Limb (tissue), 2 donors: ENCODE results near the gene ADCY9.
A peak's percentile ranks its signal among the peaks of the same experiment; 100 is the strongest.
"Not testable (repeated sequence)": the region's sequence is repeated elsewhere in the genome, so short reads cannot be mapped to it uniquely, and the experiment has no call there.

Source experiments
- DNase-seq, 2 donors: peaks; one replicate each; pipeline ENCODE4 v3.0.0-alpha.2; 2016; ENCODE audit errors: extremely low spot score in 2 of 2

The ADCY9 gene

DNA sequence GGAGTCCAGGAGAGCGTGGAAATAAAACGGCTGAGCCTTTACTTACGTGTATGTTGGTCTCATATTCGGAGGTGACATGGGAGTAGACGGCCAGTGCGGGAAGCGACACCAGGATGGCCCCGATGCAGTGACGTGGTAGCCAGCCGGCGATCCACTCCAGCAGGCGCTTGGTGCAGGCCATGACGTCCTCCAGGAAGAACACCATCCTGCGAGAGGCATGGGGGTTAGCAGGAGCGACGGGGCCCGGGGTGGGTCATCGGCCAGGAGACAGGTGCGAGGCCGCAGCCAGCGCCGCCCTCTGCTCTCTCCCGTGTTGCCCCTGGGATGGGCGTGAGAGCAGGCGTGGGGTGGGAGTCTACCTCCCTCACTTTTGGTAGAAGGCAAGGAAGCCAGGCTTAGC lies 137.2 kb downstream of the ADCY9 start:
- DNase-seq: no peak

DNA sequence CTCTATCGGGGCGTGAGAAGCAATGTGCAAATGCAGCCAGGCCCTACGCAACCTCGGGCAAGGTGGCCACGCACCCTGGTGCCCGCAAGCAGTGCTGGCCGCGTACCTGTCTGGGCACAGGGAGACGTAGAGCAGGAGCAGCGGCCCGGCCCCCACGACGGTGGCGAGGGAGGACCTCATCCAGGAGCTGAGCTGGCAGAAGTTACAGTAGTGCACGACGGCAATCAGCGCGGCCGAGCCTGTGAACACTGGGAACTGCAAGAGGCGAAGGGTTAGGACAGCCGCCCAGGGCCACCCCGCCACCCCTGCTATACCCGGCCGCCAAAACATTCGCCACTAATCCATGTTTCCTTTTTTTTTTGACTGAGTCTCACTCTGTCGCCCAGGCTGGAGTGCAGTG lies 138.9 kb downstream of the ADCY9 start:
- DNase-seq: no peak

DNA sequence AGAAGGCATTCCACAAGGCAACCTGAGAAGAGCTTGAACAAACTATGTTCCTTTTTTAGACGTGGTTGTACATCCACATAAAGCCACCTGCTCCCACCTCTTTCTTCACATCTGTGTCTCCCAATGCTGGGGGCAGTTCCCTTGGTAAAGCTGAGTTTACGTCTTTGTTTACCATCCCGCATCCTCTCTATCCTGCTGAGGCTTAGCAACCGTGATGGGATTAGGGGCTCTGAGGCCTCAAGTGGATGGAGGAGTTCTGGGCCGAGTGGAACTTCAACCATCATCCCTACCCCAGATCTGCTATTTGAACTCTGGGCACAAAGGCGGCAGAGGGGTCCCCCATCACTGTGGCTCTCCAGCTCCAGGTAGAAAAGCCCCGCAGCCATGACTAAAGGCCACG lies 141.5 kb downstream of the ADCY9 start:
- DNase-seq: no peak

DNA sequence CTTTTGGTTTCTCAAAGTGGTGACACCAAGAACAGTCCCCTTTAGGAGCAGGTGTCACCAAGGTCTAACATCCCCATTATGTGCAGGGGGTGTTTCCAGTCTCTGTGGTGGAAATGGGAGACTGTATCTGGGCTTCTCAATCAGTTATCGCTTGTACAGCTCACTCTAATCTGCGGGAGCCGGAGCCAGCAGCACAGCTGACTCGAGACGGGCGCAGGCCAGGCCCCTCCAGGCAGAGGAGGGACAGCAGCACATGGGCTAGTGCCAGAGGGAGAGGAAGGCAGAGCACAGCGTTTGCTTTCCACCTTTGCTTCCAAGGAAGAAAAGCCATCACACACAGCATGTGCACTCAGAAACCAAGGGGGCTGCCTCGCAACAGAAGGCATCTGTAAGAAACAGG lies 144.5 kb downstream of the ADCY9 start:
- DNase-seq: no peak

DNA sequence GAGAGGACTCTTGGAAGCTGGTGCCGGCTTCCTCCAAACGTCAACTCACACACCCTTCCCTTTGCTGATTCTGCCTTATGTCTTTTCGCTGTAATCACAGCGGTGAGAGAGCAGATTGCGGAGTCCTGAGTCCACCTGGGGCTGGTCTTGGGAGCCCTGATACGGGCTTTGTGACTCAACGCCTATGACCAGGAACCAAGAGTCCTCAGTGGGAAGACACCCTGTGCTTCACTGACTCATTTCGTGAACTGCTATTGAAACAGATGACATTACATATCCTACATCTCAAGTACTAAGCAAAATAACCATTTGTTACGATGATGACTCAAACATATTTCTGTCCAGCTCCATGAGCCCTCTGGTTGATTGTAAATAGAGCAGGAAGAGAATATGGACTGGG lies 145.0 kb downstream of the ADCY9 start:
- DNase-seq: no peak

DNA sequence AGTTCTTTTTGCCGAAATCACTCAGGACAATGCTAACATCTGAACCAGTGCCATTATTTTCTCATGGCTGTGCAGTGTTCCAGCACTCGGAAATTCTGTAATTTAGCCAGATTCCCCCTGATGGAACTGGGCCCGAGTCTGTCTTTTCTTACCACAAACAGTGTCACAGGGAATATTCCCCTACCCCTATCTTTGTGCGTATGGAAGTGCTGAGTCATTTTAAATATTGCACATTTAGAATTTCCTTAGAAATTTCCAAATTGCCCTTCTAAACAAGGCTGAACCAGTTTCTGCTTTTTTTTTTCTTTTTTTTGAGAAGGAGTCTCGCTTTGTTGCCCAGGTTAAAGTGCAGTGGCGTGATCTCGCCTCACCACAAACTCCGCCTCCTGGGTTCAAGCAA lies 147.7 kb downstream of the ADCY9 start:
- DNase-seq: no peak

DNA sequence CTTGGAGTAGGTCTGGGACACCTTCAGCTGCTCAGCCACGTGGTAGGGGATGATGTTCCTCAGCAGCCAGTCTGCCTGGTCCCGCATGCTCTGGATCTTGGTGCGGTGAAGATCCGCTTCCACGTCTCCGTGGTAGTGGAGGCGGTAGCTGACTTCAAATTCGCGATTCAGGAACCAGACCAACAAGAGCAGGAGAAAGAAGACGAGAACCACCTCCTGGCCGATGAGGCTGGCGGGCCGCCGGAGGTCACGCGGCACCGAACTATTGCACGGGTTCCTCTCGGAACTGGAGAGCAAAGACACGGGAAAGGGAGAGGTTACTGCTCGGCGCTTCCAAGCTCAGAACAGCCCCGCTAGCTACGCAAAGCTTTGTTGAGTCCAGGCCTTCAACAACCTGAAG lies 149.6 kb downstream of the ADCY9 start:
- no peak for DNase-seq

DNA sequence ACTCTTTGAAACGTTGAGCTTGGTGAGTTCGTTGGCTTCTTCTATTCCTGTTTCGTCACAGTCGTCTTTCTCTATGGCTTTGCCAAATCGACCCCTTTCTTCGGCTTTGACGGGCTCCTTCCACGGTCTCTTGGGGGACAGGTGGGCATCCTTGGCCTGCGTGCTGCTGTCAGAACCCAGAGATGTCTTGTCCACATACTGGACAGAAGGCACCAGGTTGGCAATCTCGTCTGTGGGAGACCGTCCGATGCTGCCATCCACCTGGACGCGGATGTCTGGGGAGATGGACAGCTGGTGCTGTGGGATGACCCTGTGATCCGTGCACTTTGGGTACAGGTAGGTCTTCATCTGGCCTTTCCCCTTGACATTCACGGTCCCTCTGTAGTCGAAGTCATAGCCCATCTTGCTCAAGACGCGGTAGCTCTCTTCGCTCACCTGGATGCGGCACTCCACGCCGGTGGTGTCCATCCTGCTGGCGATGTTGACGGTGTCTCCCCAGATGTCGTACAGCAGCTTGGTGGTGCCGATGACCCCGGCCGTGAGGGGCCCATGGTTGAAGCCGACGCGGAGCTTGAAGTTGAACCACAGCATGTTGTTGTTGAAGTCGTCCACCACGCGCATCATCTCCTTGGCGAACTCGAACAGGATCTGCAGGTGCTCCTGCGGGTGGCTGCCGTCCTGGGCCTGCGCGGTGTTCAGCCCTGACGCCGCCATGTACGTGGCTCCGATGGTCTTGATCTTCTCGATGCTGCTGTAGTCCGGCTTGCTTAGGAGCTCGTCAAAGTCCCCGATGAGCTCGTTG lies 150.3 kb downstream of the ADCY9 start:
- DNase-seq: no peak

DNA sequence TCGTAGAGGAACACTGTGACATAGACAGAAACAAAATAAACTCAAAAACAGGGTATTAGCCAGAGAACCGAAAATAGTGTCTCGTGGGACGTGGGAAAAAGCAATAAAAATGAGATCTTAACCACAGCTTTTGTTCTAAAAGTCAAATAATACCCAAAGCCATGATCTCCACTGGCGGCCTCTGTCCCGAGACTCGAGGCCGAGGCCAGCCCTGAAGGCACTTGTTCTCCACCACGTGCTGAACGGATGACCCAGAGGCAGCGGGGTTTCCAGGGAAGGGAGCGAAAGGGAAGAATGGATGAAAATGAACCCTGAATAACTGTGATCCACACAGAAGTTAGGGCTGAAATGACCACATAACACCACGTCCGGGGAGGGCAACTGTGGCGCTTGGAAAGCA lies 150.9 kb downstream of the ADCY9 start:
- no peak for DNase-seq

DNA sequence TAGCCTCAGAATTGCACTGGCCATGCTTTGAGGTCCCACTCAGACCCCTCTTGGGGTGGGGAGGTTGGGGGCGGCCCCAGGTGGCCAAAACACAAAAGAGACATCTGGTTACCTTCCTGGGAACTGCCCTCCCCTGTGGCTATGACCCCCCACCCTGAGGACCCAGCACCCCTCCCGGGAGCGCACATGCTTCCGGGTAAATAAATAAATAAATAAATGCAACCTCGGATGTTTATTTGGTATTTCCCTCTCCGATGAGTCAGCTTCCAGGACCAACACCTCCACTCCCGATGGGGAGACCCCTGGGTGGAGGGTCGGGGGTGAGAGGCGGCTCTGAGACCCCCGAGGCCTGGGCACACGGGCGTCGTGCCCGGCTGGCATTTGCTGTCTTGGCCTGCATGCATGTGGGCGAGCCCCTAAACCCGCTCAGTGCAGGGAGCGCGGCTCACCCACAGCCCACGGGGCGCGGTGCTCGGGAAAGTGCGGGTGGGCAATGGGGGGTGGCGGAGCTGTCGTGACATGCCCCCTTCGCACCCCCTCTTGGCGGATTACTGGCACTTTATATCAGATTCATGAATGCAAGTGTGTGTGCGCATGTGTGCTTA lies 151.5 kb downstream of the ADCY9 start:
- DNase-seq: no peak

DNA sequence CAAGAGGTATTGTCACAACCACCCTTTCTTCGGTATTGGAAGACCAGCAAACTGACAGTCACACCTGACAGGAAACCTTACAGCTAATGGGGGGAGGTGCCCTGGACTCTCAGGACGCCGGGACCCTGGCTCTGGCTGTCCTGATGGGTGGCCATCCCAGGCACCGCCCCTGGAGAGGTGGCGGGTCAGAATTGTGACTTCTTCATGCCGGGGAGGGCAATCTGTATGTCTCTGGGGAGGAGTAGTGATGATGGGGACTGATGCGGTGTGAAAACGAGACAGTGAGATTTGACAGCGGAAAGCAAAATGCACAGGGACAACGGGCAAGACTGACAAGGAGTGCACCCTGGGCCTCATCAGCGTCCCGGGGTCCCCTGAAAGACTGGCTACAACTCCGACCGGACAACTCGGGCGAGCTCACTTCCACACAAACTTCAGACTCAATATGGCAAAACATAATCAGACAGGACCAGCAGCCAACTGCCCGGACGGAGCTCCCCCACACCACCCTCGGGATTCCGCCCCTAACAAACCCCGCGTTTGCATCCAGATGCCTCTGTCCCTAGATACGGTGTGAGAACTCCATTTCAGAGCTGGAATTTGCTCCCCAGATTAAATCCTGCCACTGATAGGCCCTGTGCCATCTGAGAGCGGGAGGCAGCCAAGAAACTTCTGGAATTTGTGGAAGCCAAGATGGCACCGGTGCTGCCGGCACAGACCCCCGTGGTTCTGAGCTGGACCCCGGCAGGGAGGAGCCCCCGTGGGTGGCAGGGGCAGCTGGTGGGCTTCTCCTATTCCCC lies 152.2 kb downstream of the ADCY9 start:
- DNase-seq: no peak

DNA sequence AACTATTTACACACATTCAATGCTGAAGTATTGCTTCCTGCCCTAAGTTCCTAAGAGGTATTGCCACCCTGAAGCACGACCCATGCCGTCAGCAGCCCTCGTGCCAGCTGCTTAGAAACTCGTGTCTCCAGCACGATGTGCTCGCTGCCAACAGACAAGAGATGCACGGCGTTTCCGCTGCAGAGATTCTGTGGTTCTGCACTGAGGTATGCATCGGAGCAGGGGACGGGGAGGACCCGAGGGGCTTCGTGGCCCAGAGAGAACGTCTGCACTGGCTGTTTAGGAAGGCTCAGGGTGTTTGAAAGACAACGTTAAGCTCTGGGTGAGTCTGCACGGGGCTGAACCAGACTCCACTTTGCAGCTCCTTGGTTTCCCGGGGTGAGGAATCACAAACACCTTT lies 153.0 kb downstream of the ADCY9 start:
- DNase-seq: no peak

DNA sequence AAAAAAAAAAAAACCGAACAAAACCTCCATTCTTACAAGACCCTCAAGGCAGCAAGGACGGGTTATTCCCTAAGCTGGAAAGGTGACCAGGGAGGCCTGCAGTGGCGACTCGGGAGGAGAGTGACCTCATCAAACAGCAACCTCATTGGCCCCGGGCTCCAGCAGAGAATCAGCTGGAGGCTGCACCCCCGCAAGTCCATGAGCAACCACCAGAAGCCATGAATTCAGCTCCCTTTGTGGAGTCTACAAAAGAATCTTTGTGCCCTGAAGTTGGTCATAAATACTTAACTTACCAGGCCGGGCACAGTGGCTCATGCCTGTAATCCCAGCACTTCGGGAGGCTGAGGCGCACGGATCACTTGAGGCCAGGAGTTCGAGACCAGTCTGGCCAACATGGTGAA lies 154.8 kb downstream of the ADCY9 start:
- DNase-seq: no peak

DNA sequence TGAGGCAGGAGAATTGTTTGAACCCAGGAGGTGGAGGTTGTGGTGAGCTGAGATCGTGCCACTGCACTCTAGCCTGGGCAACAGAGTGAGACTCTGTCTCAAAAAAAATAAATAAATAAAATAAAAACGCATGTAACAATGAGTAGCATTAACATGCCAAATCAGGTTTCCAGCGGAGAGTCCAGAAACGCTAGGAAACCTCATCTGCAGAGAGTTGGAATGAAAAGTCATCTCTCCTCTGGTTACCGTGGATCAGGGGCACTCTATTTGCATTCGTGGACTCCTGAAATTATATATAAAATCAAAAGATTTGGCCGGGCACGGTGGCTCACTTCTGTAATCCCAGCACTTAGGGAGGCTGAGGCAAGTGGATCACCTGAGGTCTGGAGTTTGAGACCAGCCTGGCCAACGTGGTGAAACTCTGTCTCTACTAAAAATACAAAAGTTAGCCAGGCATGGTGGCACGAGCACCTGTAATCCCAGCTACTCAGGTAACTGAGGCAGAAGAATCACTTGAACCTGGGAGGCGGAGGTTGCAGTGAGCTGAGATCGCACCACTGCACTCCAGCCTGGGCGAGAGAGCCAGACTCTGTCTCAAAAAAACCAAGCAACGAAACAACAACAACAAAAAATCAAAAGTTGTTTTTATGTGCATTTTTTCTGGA lies 156.2 kb downstream of the ADCY9 start:
- not testable (repeated sequence) for DNase-seq

DNA sequence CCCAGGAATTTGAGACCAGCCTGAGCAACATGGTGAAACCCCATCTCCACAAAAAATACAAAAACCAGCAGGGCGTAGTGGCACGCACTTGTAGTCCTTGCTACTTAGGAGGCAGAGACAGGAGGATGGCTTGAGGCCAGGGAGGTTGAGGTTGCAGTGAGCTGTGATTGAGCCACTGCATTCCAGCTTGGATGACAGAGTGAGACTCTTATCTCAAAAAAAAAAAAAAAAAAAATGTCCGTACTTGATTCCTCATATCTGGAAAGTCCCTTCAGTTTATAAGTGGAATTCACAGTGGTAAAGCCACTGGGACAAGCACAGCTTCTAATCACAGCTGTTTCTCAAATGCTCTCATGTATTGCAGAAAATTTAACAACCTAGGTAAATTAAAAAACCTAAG lies 157.1 kb downstream of the ADCY9 start:
- DNase-seq: no peak

DNA sequence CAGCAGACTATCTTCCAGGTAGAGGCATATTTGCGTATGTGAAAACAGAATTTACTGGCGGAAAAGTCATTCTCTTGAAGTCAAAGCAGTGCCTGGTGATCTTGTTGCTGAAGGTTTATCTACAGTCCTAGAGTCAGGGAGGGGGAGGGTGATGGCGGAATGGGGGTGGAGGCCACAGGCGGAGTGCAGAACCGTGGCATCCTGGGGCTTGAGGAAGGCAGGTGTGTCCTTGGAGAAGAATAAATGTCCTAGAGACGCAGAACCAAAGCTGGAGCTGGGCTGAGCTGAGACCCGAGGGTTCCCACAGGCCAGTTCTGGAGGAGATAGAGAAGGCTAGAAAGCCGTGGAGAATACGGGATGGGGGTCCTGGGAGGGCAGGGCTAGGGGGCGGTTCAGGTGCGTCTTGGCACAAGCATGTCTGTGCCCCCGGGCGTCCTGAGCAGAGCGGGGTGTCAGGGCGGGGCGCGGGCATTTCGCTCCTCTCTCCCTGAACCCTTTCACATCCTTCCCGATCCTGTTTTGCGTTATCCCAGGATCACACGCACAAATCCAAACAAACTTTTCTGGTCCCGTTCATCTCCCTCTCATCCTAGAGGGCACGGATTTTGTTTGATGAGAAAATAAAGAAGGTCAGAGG lies 158.8 kb downstream of the ADCY9 start:
- no peak for DNase-seq

DNA sequence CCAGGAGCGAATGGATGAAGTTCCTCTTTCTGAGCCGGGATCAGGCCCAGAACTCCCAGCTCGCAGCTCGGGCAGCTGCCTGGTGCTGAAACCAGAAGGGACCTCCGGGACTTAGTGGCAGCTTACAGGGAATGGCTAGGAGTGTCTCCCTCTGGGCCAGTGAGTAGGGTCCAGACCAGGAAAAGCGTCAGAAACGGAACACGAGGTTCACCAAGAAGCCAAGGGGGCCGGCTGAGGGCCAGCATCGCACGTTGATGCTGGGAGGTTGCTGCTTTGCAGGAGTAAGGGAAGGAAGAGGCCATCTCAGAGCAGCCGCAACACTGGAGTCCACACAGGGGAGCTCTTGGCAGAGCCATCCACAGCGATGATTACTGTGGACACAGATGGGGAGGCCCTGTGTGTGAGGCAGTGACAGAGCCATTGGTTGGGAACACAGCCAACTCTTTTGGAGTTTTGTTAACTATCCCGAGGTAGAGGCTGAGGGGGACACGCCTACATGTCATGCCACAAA lies 161.8 kb downstream of the ADCY9 start:
- DNase-seq: peak; percentile 66 to 72

DNA sequence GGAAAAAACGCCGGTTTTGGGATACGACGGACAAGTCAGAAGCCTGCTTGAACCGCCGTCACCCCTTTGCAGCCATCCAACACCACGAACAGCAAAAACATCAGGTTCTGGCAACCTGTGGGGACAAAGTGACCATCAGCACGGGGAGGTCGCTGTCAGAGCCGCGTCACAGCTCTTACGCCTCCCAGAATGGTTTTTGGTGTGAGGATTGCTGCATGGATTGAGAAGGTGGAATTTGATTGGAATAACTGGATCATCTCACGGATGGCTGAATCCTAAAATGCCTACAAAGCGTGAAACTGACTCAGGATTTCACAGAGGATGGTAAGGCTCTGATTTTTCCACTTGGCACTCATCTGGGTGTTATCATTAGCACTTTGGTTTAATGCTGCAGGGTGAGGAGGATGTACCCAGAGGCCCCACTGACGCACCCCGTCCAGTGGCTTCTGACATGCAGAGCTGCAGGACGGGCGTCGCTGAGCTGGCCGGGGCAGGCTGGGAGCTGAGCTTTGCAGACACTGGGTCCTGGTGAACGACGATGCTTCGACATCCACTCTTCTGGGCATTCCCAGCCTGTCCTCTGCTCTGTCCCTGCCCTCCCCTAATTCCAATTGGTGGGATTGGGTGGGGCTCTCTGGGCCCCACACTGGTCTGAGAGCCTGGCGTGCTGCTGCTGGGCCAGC lies 162.4 kb downstream of the ADCY9 start:
- no peak for DNase-seq

DNA sequence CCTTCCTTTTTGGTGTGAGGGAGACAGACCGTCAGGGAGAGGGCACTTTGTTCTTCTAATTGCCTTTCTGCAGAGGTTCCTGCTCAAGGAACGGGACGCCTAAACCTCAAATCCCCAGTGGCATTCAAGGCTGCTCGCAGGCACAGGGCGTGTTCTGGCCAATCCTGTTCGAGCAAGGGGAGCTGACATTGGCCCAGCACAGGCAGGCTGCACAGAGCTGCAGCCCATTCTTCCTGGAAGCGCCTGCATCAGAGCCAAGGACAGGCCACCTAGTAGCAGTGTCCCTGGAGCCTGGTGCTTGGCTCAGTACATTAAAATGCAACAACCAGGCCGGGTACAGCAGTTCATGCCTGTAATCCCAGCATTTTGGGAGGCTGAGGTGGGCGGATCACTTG lies 163.5 kb downstream of the ADCY9 start:
- DNase-seq: peak; percentile 61 to 65

DNA sequence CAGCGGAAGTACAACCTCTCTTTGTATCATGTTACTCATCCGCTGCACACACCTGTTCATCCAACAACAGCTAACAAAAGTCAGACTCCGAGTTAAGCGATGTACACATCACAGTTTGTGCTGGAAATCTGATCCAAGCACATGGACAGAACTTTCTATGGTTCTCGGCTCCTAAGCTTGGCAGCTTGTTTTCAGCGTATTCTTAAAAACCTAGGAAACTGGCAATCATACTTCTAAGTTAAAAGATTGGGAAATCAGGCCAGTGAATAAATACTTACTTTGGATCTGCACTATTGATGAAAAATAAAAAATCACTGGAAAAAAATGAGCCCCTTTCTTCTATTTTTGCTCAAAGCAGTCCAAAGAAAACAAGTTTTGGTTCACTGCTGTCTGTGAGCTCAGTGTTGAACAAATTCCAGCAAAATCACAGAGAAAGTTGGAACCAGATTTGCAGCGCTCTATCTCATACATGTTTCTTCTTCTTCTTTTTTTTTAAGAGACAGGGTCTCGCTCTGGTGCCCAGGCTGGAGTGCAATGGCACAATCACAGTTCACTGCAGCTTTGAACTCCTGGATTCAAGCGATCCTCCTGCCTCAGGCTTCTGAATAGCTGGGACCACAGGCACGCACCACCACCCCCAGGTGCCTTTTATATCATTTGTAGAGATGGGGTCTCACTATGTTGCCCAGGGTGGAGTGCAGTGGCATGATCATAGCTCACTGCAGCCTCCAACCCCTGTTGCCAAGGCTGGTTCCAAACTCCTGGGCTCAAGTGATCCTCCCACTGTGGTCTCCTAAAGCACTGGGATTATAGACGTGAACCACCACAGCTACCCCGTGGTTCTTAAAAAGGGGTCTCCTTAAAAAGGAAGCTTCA lies 164.1 kb downstream of the ADCY9 start:
- peak in 1 of 2 donors; percentile 74 for DNase-seq
